ENCODE results near the gene CLCN4.

DNA sequence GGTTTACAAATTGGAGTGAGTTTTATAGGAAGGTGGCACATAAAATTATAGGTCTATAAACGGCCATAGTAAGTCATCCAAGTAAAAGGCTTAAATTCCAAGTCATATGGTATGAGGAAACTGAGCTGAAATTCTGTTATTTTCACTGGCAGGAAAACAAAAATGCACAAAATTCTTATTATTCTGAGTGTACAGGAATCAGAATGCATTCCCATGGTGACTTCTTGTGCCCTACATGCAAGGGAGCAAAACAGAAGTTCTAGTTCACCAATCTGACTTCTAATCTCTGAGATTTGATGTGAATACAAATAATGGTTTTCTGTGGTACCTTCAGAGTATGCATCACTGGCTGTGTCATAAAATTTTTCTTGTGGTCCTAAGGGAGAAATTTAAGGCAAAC, 102.9 kb downstream of the CLCN4 start:
- TF ChIP-seq POLR2AphosphoS5 (IDR thresholded peaks at IDR 0.05) (no peak), POLR2A (IDR thresholded peaks at IDR 0.05) (no peak), EP300 (IDR thresholded peaks at IDR 0.05) (no peak)
- TF ChIP-seq, protein P1, sequence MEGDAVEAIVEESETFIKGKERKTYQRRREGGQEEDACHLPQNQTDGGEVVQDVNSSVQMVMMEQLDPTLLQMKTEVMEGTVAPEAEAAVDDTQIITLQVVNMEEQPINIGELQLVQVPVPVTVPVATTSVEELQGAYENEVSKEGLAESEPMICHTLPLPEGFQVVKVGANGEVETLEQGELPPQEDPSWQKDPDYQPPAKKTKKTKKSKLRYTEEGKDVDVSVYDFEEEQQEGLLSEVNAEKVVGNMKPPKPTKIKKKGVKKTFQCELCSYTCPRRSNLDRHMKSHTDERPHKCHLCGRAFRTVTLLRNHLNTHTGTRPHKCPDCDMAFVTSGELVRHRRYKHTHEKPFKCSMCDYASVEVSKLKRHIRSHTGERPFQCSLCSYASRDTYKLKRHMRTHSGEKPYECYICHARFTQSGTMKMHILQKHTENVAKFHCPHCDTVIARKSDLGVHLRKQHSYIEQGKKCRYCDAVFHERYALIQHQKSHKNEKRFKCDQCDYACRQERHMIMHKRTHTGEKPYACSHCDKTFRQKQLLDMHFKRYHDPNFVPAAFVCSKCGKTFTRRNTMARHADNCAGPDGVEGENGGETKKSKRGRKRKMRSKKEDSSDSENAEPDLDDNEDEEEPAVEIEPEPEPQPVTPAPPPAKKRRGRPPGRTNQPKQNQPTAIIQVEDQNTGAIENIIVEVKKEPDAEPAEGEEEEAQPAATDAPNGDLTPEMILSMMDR (IDR thresholded peaks at IDR 0.05), result no peak

All from stomach (tissue), 4 donors.